Mesenchymal stem cell (in vitro differentiated cells and primary cell): ENCODE results near the gene CIAPIN1.

Experiments used
- DNase-seq: peaks from one replicate; pipeline ENCODE4 v3.0.0-alpha.2; 2013
- H2AFZ ChIP-seq: one replicate; pipeline ENCODE4 v1.6.1; 2013; ENCODE audit warnings: low read depth, mild to moderate bottlenecking, control low read depth, inconsistent platforms, low read length, moderate library complexity
- H2AK5ac ChIP-seq: 2 replicates; pipeline ENCODE4 v1.6.1; 2013; ENCODE audit warnings: low read length, moderate library complexity, mild to moderate bottlenecking, inconsistent platforms; ENCODE audit not compliant: severe bottlenecking
- H2BK120ac ChIP-seq: one replicate; pipeline ENCODE4 v1.6.1; 2013; ENCODE audit warnings: low read depth, mild to moderate bottlenecking, inconsistent platforms, low read length, moderate library complexity
- H2BK12ac ChIP-seq, 2 experiments: one replicate each; pipeline ENCODE4 v1.6.1; 2013; ENCODE audit warnings: inconsistent platforms in 2 of 2, low read length in 2 of 2, mild to moderate bottlenecking in 2 of 2, moderate library complexity in 2 of 2, control low read depth in 1 of 2
- H2BK15ac ChIP-seq: one replicate; pipeline ENCODE4 v1.6.1; 2013; ENCODE audit warnings: mild to moderate bottlenecking, low read depth, inconsistent platforms; ENCODE audit not compliant: poor library complexity, severe bottlenecking
- H2BK5ac ChIP-seq: 2 replicates; pipeline ENCODE4 v1.6.1; 2013; ENCODE audit warnings: low read depth, mild to moderate bottlenecking, low read length, control low read depth, inconsistent platforms; ENCODE audit not compliant: poor library complexity, severe bottlenecking
- H3K14ac ChIP-seq, 2 experiments: one replicate each; pipeline ENCODE4 v1.6.1; 2013; ENCODE audit warnings: inconsistent platforms in 2 of 2, low read length in 2 of 2, control low read depth in 1 of 2, mild to moderate bottlenecking in 1 of 2, moderate library complexity in 1 of 2
- H3K18ac ChIP-seq, 2 experiments: one replicate each; pipeline ENCODE4 v1.6.1; 2013; ENCODE audit warnings: inconsistent platforms in 2 of 2, low read length in 2 of 2, control low read depth in 1 of 2, low read depth in 1 of 2, mild to moderate bottlenecking in 1 of 2
- H3K23ac ChIP-seq, 2 experiments: one replicate each; pipeline ENCODE4 v1.6.1; 2013; ENCODE audit warnings: inconsistent platforms in 2 of 2, low read length in 2 of 2, mild to moderate bottlenecking in 2 of 2, moderate library complexity in 2 of 2, control low read depth in 1 of 2
- H3K27ac ChIP-seq: 2 replicates; pipeline ENCODE4 v1.5.1; 2013; ENCODE audit warnings: mild to moderate bottlenecking, moderate library complexity, low read length, control low read depth, inconsistent platforms; ENCODE audit not compliant: poor library complexity, severe bottlenecking
- H3K27me3 ChIP-seq, 2 experiments: 2 replicates each; pipeline versions ENCODE4 v1.6.1 to v1.7.0; 2013; ENCODE audit warnings: low read length in 2 of 2, mild to moderate bottlenecking in 2 of 2, moderate library complexity in 2 of 2, control low read depth in 1 of 2, inconsistent platforms in 1 of 2; ENCODE audit not compliant: control insufficient read depth in 1 of 2, insufficient read depth in 1 of 2
- H3K36me3 ChIP-seq, 2 experiments: 2 replicates each; pipeline versions ENCODE4 v1.6.1 to v1.7.0; 2013; ENCODE audit warnings: low read length in 2 of 2, control low read depth in 1 of 2, inconsistent platforms in 1 of 2, low read depth in 1 of 2, mild to moderate bottlenecking in 1 of 2; ENCODE audit not compliant: insufficient read depth in 2 of 2, control insufficient read depth in 1 of 2
- H3K4ac ChIP-seq, 2 experiments: one replicate each; pipeline ENCODE4 v1.6.1; 2013; ENCODE audit warnings: inconsistent platforms in 2 of 2, low read length in 2 of 2, mild to moderate bottlenecking in 2 of 2, moderate library complexity in 2 of 2, control low read depth in 1 of 2, low read depth in 1 of 2
- H3K4me1 ChIP-seq: 2 replicates; pipeline ENCODE4 v1.6.1; 2013; ENCODE audit warnings: low read depth, low read length, control low read depth; ENCODE audit not compliant: control insufficient read depth, insufficient read depth
- H3K4me2 ChIP-seq: 2 replicates; pipeline ENCODE4 v1.6.1; 2013; ENCODE audit warnings: low read length, mild to moderate bottlenecking, inconsistent platforms; ENCODE audit not compliant: poor library complexity, severe bottlenecking
- H3K4me3 ChIP-seq, 2 experiments: 2 replicates each; pipeline versions ENCODE4 v1.5.1 to v1.7.0; 2013; ENCODE audit warnings: low read length in 2 of 2, mild to moderate bottlenecking in 2 of 2, control low read depth in 1 of 2, low read depth in 1 of 2; ENCODE audit not compliant: insufficient read depth in 1 of 2
- H3K79me1 ChIP-seq: replicated peaks from 2 replicates; pipeline ENCODE4 v1.6.1; 2013; ENCODE audit warnings: mild to moderate bottlenecking, control low read depth, low read length, inconsistent platforms; ENCODE audit not compliant: poor library complexity, severe bottlenecking
- H3K9ac ChIP-seq: 2 replicates; pipeline ENCODE4 v1.7.0; 2013; ENCODE audit warnings: mild to moderate bottlenecking, low read length, moderate library complexity
- H3K9me3 ChIP-seq: 2 replicates; pipeline ENCODE4 v1.7.0; 2013; ENCODE audit warnings: mild to moderate bottlenecking, low read length; ENCODE audit not compliant: control insufficient read depth
- H4K8ac ChIP-seq: one replicate; pipeline ENCODE4 v1.6.1; 2013; ENCODE audit warnings: inconsistent platforms, mild to moderate bottlenecking, low read length, moderate library complexity
- H4K91ac ChIP-seq: one replicate; pipeline ENCODE4 v1.6.1; 2013; ENCODE audit warnings: mild to moderate bottlenecking, low read length, inconsistent platforms
- WGBS: methylation state at CpG from one replicate; pipeline ENCODE4 v1.1.7; 2013; ENCODE audit warnings: mixed read lengths; 5-methylcytosine and 5-hydroxymethylcytosine counted together

CIAPIN1 gene

DNA sequence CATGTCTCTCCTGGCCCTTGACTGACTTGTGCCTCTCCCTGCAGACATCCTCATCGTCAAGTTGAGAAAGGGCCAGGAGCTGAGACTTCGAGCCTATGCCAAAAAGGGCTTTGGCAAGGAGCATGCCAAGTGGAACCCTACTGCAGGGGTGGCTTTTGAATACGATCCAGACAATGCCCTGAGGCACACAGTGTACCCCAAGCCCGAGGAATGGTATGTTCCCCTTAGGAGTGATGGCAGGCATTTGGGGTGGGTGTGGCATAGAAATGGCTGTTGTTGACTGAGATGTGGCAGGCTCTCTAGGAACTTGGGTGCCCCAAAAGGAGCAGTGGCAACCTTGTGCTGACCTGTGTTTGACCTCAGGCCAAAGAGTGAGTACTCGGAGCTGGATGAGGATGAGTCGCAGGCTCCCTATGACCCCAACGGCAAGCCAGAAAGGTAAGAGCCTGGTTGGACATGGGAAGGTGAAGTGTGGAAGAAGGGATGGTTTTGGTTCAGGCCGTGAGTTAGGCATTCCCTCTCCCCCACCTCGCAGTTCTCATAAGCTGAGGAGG is 22.8 kb upstream of the CIAPIN1 start:
- no peak overlapping the region for H2AFZ ChIP-seq
- no peak overlapping the region for H3K18ac ChIP-seq
- no peak overlapping the region for H2BK120ac ChIP-seq
- H2BK15ac ChIP-seq = no peak overlapping the region
- H2BK12ac ChIP-seq = no peak overlapping the region
- H3K27ac ChIP-seq = no peak overlapping the region
- peaks cover 21% of the 10 kb centered on the region for H3K79me1 ChIP-seq
- H2AK5ac ChIP-seq = no peak overlapping the region
- no peak overlapping the region for H3K4me2 ChIP-seq
- H3K27me3 ChIP-seq = no peaks in the 10 kb centered on the region
- H3K9ac ChIP-seq = no peak overlapping the region
- H3K36me3 ChIP-seq = peaks cover 62 to 95% of the 10 kb centered on the region in 2 experiments
- H3K9me3 ChIP-seq = no peaks in the 10 kb centered on the region
- H2BK5ac ChIP-seq = no peak overlapping the region
- DNase-seq = no peak
- H4K8ac ChIP-seq = no peak overlapping the region
- H3K4me3 ChIP-seq = no peak overlapping the region
- 88% methylated on average over 9 of the region's 9 CpGs for WGBS
- no peak overlapping the region for H4K91ac ChIP-seq
- H3K4me1 ChIP-seq = peaks cover 33% of the 10 kb centered on the region
- H3K14ac ChIP-seq = no peak overlapping the region
- no peak overlapping the region for H3K23ac ChIP-seq
- no peak overlapping the region for H3K4ac ChIP-seq

DNA sequence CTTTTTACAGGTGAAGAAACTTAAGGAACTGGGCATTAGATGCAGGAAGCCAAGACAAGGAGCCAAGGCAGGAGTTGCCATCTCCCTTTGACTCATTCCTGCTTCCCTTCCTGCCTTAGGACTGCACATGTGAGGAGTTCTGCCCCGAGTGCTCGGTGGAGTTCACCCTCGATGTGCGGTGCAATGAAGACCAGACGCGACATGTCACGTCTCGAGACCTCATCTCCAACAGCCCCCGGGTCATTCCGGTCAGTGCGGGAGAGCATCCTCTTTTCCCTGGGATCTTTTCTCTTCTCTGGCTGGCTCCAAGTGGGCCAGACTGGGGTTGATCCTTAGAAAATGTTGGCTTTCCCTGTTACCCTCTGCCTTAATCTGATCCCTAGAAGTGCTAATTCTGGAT is 21.9 kb upstream of the CIAPIN1 start:
- Histone ChIP-seq H3K4me1 (peaks cover 34% of the 10 kb centered on the region), H3K23ac (no peak overlapping the region), H3K9ac (no peak overlapping the region), H3K4me3 (no peak overlapping the region), H2BK5ac (no peak overlapping the region), H3K18ac (no peak overlapping the region), H3K27ac (no peak overlapping the region), H2BK120ac (no peak overlapping the region), H2BK12ac (no peak overlapping the region), H3K4me2 (no peak overlapping the region), H3K27me3 (no peaks in the 10 kb centered on the region), H2AFZ (no peak overlapping the region), H4K8ac (no peak overlapping the region), H3K4ac (no peak overlapping the region), H2AK5ac (no peak overlapping the region), H3K36me3 (peaks cover 58 to 93% of the 10 kb centered on the region in 2 experiments), H2BK15ac (no peak overlapping the region), H3K9me3 (no peaks in the 10 kb centered on the region), H3K79me1 (peaks cover 22% of the 10 kb centered on the region), H4K91ac (no peak overlapping the region), H3K14ac (no peak overlapping the region)
- DNase-seq = no peak
- WGBS = 83% methylated on average over 11 of the region's 11 CpGs

DNA sequence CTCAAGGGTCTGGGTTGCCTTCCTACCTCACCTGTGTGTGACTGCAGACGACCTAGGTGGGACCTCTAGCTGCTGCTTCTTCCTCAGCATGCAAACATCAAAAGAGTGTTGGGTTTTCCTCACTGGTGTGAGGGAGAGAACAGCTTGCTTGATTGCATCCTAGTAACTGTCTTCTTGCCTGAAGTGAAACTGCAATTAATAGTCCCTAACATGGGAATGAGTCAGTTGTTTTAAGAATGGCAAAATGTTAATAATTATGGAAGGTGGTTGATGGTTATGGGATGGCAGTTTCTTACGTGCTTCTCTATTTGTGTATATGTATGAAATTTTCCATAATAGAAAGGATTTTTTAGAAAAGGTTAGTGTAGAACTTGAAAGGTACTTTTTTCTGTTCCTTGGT is 21.2 kb upstream of the CIAPIN1 start:
- no peaks in the 10 kb centered on the region for H3K27me3 ChIP-seq
- 97% methylated on average over 2 of the region's 2 CpGs for WGBS
- H2AFZ ChIP-seq = no peak overlapping the region

DNA sequence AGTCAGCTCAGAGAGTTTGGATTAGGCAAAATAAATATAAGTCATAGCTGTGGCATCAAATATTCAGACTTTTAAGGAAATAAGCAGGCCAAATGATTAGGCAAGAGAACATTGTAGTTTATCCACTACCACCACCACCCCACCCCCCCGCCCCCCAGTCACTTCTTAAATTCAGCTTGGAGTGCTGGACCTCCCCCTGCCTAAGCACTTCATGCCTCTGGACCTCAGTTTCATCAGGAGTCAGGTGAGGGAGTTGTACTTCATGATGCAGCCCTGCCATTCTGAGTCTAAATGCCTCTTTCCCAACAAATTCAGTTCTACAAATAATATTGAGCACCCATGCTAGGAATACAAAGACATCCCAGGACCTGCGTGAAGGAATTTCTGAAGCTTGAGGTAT is 17.3 kb upstream of the CIAPIN1 start:
- Histone ChIP-seq H4K8ac (no peak overlapping the region), H2BK15ac (no peak overlapping the region), H2AK5ac (no peak overlapping the region), H2BK5ac (no peak overlapping the region), H4K91ac (no peak overlapping the region), H3K4ac (no peak overlapping the region), H2BK12ac (no peak overlapping the region), H3K14ac (no peak overlapping the region), H2AFZ (no peak overlapping the region), H3K9me3 (no peaks in the 10 kb centered on the region), H3K9ac (peak overlapping the region; percentile 94), H3K27ac (no peak overlapping the region), H3K36me3 (peaks cover 36 to 75% of the 10 kb centered on the region in 2 experiments), H2BK120ac (no peak overlapping the region), H3K23ac (no peak overlapping the region), H3K18ac (no peak overlapping the region), H3K4me3 (no peak overlapping the region), H3K79me1 (peaks cover 14% of the 10 kb centered on the region), H3K4me1 (peaks cover 17% of the 10 kb centered on the region), H3K4me2 (no peak overlapping the region), H3K27me3 (no peaks in the 10 kb centered on the region)
- DNase-seq = no peak
- whole genome bisulfite sequencing = no CpG with 5 or more reads among the region's 2 CpGs

More for the DNA sequence above, 21.2 kb upstream of the CIAPIN1 start:
- H2BK12ac ChIP-seq = no peak overlapping the region
- DNase-seq = no peak
- no peak overlapping the region for H4K8ac ChIP-seq
- peaks cover 38% of the 10 kb centered on the region for H3K4me1 ChIP-seq
- no peak overlapping the region for H2AK5ac ChIP-seq
- H3K79me1 ChIP-seq = peaks cover 19% of the 10 kb centered on the region
- H3K9ac ChIP-seq = no peak overlapping the region
- peak overlapping the region; percentile 17 for H3K27ac ChIP-seq
- no peak overlapping the region for H3K18ac ChIP-seq
- H3K4ac ChIP-seq = no peak overlapping the region
- no peaks in the 10 kb centered on the region for H3K9me3 ChIP-seq
- no peak overlapping the region for H3K4me3 ChIP-seq
- no peak overlapping the region for H3K23ac ChIP-seq
- peak overlapping the region; percentile 24 for H3K4me2 ChIP-seq
- no peak overlapping the region for H2BK5ac ChIP-seq
- no peak overlapping the region for H2BK120ac ChIP-seq
- H3K36me3 ChIP-seq = peaks cover 51 to 90% of the 10 kb centered on the region in 2 experiments
- no peak overlapping the region for H3K14ac ChIP-seq
- no peak overlapping the region for H2BK15ac ChIP-seq
- no peak overlapping the region for H4K91ac ChIP-seq
